Liver (tissue), 9 donors: ENCODE measurements around the gene MIDN. TPM values are rescaled to one million over a fixed set of nuclear protein-coding genes. Genes with fewer than 3 reads are reported as not detected.
A peak's percentile ranks its signal among the peaks of the same experiment; 100 is the strongest.

ENCODE experiments used
- DNase-seq: peaks from one replicate; pipeline ENCODE4 v3.0.0-alpha.2; 2017; ENCODE audit warnings: low spot score
- H3K27ac ChIP-seq, 2 donors: one replicate each; pipeline ENCODE4 v1.7.0; 2013; ENCODE audit warnings: inconsistent platforms in 2 of 2, low read length in 2 of 2, control low read depth in 1 of 2, low read depth in 1 of 2, mild to moderate bottlenecking in 1 of 2
- H3K27me3 ChIP-seq, 4 donors: one replicate each; pipeline versions ENCODE4 v1.6.1 to v1.7.0; 2013; ENCODE audit warnings: low read length in 3 of 4, inconsistent platforms in 1 of 4, mild to moderate bottlenecking in 1 of 4, moderate library complexity in 1 of 4; ENCODE audit not compliant: control insufficient read depth in 4 of 4, insufficient read depth in 4 of 4
- H3K36me3 ChIP-seq, 4 donors: one replicate each; pipeline versions ENCODE4 v1.6.1 to v1.7.0; 2013; ENCODE audit warnings: low read length in 3 of 4, mild to moderate bottlenecking in 3 of 4, low read depth in 1 of 4, moderate library complexity in 1 of 4; ENCODE audit not compliant: control insufficient read depth in 4 of 4, insufficient read depth in 3 of 4
- H3K4me1 ChIP-seq, 4 donors: one replicate each; pipeline versions ENCODE4 v1.6.1 to v1.7.0; 2013; ENCODE audit warnings: low read length in 3 of 4, mild to moderate bottlenecking in 3 of 4, moderate library complexity in 1 of 4; ENCODE audit not compliant: control insufficient read depth in 4 of 4, insufficient read depth in 4 of 4
- H3K4me3 ChIP-seq, 3 donors: one replicate each; pipeline versions ENCODE4 v1.6.1 to v1.7.0; 2013; ENCODE audit warnings: low read length in 3 of 3, control low read depth in 1 of 3, low read depth in 1 of 3, mild to moderate bottlenecking in 1 of 3
- H3K9ac ChIP-seq, 2 donors: one replicate each; pipeline ENCODE4 v1.7.0; 2013; ENCODE audit warnings: low read length in 2 of 2, mild to moderate bottlenecking in 2 of 2, moderate library complexity in 2 of 2, control low read depth in 1 of 2, low read depth in 1 of 2
- H3K9me3 ChIP-seq, 4 donors: one replicate each; pipeline versions ENCODE4 v1.6.1 to v1.7.0; 2013; ENCODE audit warnings: low read length in 3 of 4; ENCODE audit not compliant: control insufficient read depth in 4 of 4
- FOXA1 ChIP-seq: IDR thresholded peaks from 2 replicates; pipeline ENCODE4 v1.6.1; 2016; ENCODE audit warnings: antibody characterized with exemption
- GABPA ChIP-seq, 2 donors: IDR thresholded peaks in 1 of 2; conservative IDR thresholded peaks in 1 of 2; 2 replicates each; pipeline ENCODE4 v1.6.1; 2016; ENCODE audit warnings: antibody characterized with exemption in 2 of 2, mild to moderate bottlenecking in 1 of 2, moderate library complexity in 1 of 2
- RAD21 ChIP-seq, 2 donors: IDR thresholded peaks; 2 replicates each; pipeline ENCODE4 v1.6.1; 2016; ENCODE audit warnings: antibody characterized with exemption in 2 of 2, mild to moderate bottlenecking in 2 of 2
- RXRA ChIP-seq, 2 donors: IDR thresholded peaks; 2 replicates each; pipeline ENCODE4 v1.6.1; 2017 to 2018; ENCODE audit warnings: antibody characterized with exemption in 2 of 2, mild to moderate bottlenecking in 1 of 2
- SP1 ChIP-seq: IDR thresholded peaks from 2 replicates; pipeline ENCODE4 v1.6.1; 2018; ENCODE audit warnings: antibody characterized with exemption, mild to moderate bottlenecking
- WGBS: extraction: QIAGEN DNeasy Blood & Tissue Kit; methylation state at CpG from one replicate; pipeline ENCODE4 v1.1.7; 2013; 5-methylcytosine and 5-hydroxymethylcytosine counted together
- polyA plus RNA-seq, 2 donors: library from polyadenylated mRNA; stranded (reverse) in 1 of 2; unstranded in 1 of 2; fragments of 200-250 nt in 1 of 2; fragments of >200 nt in 1 of 2; fragmentation: Nextera tagmentation in 1 of 2; extraction: Ambion mirVana in 1 of 2; gene quantifications; one replicate each; pipeline versions ENCODE4 v1.2.1 to v1.2.3, GENCODE V29; 2013 to 2015
- total RNA-seq, 2 donors: library from RNA; depleted of rRNA; stranded (reverse); fragments of >200 nt; gene quantifications; one replicate each; pipeline ENCODE4 v1.2.3, GENCODE V29; 2014
- TF ChIP-seq, protein P1 (sequence below): fragments of 150-350 bp; IDR thresholded peaks from 2 replicates; pipeline ENCODE4 v1.5.1; 2017; ENCODE audit warnings: improper control_type of control experiment, low read depth, low read length; ENCODE audit not compliant: missing input control
- TF ChIP-seq, protein P2 (sequence below): IDR thresholded peaks from 2 replicates; pipeline ENCODE4 v1.6.1; 2016; ENCODE audit warnings: antibody characterized with exemption, mild to moderate bottlenecking
- TF ChIP-seq, protein P3 (sequence below): IDR thresholded peaks from 2 replicates; pipeline ENCODE4 v1.6.1; 2016; ENCODE audit warnings: antibody characterized with exemption
- donor health status: healthy.
- donor health status: healthy.
- donor health status: healthy.
- donor health status: healthy.
- donor health status: healthy.

The MIDN gene
- total and polyA plus RNA-seq, 4 donors = 2.9 to 22.9 (median 11.8) TPM

DNA sequence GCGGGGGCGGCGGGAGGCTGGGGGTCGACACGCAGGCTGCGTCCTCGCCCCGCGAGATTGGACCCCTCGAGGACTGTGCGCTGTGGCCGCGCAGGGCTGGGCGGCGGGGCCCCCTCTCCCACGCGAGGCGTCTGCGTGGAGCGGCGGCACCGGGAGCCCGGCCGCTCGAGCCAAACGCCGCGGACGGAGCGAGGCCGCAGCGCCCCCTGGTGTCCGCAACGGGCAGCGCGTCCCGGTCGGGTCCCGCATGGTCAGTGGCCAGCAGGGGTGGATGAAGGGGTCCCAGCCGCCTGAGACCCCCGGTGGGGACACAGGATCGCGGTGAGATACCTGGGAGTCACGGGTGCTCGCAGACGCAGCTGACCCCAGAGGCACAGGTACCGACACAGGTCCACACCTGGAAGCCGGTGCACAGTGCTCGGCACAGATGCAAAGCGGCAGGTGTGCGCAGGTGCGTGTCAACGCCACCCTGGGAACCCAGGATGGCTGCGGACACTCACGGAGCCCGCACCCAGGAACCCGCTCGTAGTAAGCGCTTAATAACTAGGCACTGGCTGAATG is 18.6 kb downstream of the MIDN start:
- peak; percentile 93 for DNase-seq
- H3K9ac ChIP-seq = peak overlapping the region in 1 of 2 donors; percentile 21
- no peak for TF ChIP-seq FOXA1
- TF ChIP-seq, protein P1, sequence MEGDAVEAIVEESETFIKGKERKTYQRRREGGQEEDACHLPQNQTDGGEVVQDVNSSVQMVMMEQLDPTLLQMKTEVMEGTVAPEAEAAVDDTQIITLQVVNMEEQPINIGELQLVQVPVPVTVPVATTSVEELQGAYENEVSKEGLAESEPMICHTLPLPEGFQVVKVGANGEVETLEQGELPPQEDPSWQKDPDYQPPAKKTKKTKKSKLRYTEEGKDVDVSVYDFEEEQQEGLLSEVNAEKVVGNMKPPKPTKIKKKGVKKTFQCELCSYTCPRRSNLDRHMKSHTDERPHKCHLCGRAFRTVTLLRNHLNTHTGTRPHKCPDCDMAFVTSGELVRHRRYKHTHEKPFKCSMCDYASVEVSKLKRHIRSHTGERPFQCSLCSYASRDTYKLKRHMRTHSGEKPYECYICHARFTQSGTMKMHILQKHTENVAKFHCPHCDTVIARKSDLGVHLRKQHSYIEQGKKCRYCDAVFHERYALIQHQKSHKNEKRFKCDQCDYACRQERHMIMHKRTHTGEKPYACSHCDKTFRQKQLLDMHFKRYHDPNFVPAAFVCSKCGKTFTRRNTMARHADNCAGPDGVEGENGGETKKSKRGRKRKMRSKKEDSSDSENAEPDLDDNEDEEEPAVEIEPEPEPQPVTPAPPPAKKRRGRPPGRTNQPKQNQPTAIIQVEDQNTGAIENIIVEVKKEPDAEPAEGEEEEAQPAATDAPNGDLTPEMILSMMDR = peak; percentile 92
- TF ChIP-seq RAD21 (IDR thresholded peaks at IDR 0.05) = peak; percentile 66 to 79
- peaks cover 39 to 69% (median 56%) of the 10 kb centered on the region in 4 donors for H3K4me1 ChIP-seq
- peak overlapping the region in 1 of 3 donors; percentile 55 for H3K4me3 ChIP-seq
- peak overlapping the region; percentile 73 to 80 for H3K27ac ChIP-seq
- H3K27me3 ChIP-seq = no peaks in the 10 kb centered on the region
- WGBS = 1% methylated on average over 59 of the region's 59 CpGs
- H3K9me3 ChIP-seq = no peaks in the 10 kb centered on the region
- H3K36me3 ChIP-seq = peaks cover 2 to 8% (median 5%) of the 10 kb centered on the region in 4 donors

DNA sequence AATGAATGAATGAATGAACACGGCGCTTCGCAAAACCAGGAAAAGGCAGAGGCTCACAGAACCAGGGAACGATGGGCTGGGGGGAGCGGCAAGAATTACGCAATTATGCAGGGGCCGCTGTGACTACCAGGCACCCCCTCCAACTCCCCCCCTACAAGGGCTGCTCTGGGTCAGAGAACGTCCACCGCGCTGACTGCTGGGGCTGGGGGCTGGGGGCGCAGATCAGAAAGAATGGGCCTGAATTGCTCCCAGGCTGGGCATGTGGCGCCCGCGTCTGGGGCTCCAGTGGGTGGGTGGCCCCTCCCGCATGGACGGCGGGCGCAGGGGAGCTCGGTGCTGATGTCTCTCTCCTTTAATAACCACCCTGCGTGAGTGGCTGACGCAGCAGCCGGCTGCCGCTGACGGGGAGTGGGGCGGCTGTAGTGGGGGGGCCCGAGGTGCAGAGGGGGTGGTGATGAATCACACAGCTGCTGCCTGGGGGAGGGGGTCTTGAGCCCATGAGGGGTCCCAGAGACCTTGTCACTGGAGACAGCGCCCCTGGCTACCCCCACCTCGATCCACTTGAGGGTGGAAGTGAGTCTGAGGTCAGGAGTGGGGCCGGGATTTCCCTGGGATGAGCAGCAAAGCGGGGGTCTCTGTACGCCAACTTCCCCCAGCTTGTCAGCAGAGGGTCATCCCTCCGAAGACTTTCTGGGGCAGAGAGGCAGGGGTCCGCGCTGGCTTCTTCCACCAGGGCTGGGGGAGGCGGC is 19.3 kb downstream of the MIDN start:
- Histone ChIP-seq H3K27me3 (no peaks in the 10 kb centered on the region), H3K9ac (no peak overlapping the region), H3K9me3 (no peaks in the 10 kb centered on the region), H3K27ac (no peak overlapping the region), H3K36me3 (peaks cover 2 to 11% (median 8%) of the 10 kb centered on the region in 4 donors), H3K4me1 (peaks cover 34 to 69% (median 55%) of the 10 kb centered on the region in 4 donors), H3K4me3 (no peak overlapping the region)
- TF ChIP-seq SP1 (no peak), GABPA (IDR thresholded peaks at IDR 0.05 in 1 of 2, conservative IDR thresholded peaks at IDR 0.05 in 1 of 2) (no peak), RXRA (IDR thresholded peaks at IDR 0.05) (no peak), RAD21 (IDR thresholded peaks at IDR 0.05) (no peak)
- TF ChIP-seq, protein P2, sequence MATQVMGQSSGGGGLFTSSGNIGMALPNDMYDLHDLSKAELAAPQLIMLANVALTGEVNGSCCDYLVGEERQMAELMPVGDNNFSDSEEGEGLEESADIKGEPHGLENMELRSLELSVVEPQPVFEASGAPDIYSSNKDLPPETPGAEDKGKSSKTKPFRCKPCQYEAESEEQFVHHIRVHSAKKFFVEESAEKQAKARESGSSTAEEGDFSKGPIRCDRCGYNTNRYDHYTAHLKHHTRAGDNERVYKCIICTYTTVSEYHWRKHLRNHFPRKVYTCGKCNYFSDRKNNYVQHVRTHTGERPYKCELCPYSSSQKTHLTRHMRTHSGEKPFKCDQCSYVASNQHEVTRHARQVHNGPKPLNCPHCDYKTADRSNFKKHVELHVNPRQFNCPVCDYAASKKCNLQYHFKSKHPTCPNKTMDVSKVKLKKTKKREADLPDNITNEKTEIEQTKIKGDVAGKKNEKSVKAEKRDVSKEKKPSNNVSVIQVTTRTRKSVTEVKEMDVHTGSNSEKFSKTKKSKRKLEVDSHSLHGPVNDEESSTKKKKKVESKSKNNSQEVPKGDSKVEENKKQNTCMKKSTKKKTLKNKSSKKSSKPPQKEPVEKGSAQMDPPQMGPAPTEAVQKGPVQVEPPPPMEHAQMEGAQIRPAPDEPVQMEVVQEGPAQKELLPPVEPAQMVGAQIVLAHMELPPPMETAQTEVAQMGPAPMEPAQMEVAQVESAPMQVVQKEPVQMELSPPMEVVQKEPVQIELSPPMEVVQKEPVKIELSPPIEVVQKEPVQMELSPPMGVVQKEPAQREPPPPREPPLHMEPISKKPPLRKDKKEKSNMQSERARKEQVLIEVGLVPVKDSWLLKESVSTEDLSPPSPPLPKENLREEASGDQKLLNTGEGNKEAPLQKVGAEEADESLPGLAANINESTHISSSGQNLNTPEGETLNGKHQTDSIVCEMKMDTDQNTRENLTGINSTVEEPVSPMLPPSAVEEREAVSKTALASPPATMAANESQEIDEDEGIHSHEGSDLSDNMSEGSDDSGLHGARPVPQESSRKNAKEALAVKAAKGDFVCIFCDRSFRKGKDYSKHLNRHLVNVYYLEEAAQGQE = no peak
- TF ChIP-seq, protein P3, sequence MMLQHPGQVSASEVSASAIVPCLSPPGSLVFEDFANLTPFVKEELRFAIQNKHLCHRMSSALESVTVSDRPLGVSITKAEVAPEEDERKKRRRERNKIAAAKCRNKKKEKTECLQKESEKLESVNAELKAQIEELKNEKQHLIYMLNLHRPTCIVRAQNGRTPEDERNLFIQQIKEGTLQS = no peak
- DNase-seq = no peak
- WGBS = 54% methylated on average over 35 of the region's 35 CpGs
